Measurements from ENCODE around the gene STARD13.

DNA sequence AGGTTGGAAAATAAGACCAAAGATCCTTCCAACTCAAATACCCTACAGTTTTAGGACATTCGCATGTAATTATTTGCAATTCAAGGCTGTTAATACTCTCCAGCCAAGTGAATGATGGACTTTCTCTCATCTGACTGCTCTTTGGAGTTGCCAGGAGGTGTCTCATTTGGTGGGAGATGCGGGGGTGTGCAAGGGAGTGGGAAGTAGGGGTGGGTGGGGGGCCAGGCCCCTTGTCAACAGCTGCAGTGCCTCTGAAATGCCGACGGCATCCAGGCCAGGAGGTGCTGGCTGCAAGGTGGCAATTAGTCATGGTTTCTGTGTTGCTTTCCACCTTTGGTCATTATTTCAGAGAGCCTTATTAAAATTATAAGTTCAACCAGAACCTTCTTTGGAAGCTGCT, 147.8 kb downstream of the STARD13 start:
- TF ChIP-seq CTCF (IDR thresholded peaks at IDR 0.05) (no peak), POLR2A (IDR thresholded peaks at IDR 0.05) (no peak)

Measured in right lobe of liver (tissue), 4 donors.